ENCODE data around the gene CORIN.
"Not testable (repeated sequence)": the region's sequence is repeated elsewhere in the genome, so short reads cannot be mapped to it uniquely, and the experiment has no call there.

The CORIN gene

DNA sequence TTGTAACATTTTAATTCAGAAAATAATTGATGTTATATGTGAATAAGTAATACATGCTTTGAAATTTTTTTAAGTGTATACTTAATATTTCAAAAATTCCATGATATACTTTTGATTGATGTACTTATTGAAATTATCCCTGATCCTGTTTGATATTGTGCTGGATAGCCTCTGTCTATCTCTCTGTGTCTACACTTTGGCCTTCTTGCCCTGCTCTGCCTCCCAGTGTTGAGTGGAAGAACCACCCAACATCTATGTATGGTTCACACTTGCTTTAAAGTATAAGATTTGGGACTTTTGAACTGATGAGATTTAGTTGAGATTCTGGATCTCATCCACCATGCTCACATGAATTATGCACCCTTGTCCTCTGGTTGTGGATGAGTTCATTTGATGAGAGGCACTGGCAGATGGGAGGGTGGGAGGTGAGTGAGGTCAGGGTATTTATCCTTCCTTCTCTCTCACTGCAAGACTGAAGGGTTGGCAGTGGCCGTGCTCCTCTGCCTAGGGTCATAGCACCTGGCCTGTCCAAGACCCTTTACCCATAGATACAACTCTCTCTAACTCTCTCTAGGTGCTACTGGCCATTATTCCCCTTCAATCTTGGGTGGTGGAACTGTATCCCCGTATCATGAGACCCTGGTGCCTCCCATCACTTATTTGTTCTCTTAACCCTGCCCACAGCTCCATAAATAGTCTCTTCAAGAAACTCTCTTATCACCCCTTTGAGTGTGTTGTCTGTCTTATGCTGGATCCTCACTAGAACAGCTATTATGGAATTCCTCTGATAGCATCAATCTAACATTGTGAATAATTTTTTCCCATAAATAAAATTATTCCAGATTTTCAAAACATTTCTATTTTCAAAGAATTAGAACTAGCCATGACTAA lies 75.2 kb downstream of the CORIN start:
- no peaks in the 10 kb centered on the region for H3K9me3 ChIP-seq (ENCODE audit: insufficient read depth, low read length, severe bottlenecking)

GRCh38 chr4:47753316-47753715 lies 84.6 kb downstream of the CORIN start:
- not testable (repeated sequence) for ATAC-seq (ENCODE audit: insufficient read depth, low read depth)

More for the DNA sequence above, 75.2 kb downstream of the CORIN start:
- Histone ChIP-seq H3K27me3 (ENCODE audit: insufficient read depth, low read length, poor library complexity) (no peaks in the 10 kb centered on the region), H3K4me3 (ENCODE audit: low read depth in 1 of 2, low read length in 2 of 2) (no peak overlapping the region), H2AFZ (ENCODE audit: low read depth, low read length) (no peak overlapping the region), H3K4me2 (ENCODE audit: insufficient read depth, low read length) (no peak overlapping the region), H3K4me1 (ENCODE audit: insufficient read depth, low read length) (no peaks in the 10 kb centered on the region), H4K20me1 (ENCODE audit: insufficient read depth, low read length) (no peaks in the 10 kb centered on the region), H3K79me2 (ENCODE audit: insufficient read depth, low read length) (no peaks in the 10 kb centered on the region), H3K9ac (ENCODE audit: low read depth, low read length) (no peak overlapping the region), H3K27ac (ENCODE audit: low read length) (no peak overlapping the region), H3K36me3 (ENCODE audit: insufficient read depth, low read length) (no peaks in the 10 kb centered on the region)
- no peak for TF ChIP-seq EZH2 (IDR thresholded peaks at IDR 0.05; ENCODE audit: borderline replicate concordance, low read depth, low read length, severe bottlenecking)
- TF ChIP-seq, protein P1, sequence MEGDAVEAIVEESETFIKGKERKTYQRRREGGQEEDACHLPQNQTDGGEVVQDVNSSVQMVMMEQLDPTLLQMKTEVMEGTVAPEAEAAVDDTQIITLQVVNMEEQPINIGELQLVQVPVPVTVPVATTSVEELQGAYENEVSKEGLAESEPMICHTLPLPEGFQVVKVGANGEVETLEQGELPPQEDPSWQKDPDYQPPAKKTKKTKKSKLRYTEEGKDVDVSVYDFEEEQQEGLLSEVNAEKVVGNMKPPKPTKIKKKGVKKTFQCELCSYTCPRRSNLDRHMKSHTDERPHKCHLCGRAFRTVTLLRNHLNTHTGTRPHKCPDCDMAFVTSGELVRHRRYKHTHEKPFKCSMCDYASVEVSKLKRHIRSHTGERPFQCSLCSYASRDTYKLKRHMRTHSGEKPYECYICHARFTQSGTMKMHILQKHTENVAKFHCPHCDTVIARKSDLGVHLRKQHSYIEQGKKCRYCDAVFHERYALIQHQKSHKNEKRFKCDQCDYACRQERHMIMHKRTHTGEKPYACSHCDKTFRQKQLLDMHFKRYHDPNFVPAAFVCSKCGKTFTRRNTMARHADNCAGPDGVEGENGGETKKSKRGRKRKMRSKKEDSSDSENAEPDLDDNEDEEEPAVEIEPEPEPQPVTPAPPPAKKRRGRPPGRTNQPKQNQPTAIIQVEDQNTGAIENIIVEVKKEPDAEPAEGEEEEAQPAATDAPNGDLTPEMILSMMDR (IDR thresholded peaks at IDR 0.05; ENCODE audit: borderline replicate concordance, extremely low read depth, low read length, poor library complexity, severe bottlenecking): no peak
- ATAC-seq (ENCODE audit: insufficient read depth, low read depth): no peak
- DNase-seq: no peak

DNA sequence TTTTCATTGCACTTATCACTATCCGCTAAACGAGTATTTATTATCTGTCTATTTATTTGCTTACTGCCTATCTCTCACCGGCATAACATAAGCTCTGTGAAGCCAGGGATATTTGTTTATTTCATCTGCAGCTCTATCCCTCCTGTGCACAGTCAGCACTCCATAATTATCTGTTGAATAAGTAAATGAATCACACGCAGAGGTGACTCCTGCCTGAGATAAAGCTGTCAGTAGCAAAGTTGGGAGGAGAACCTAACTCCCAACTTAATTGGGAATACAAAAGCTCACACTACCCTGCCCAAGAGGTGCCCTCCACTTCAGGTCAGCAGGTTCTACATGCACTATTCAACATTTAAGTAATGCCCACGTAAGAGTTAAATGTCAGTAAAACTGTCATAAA lies 85.7 kb downstream of the CORIN start:
- H3K9ac ChIP-seq (ENCODE audit: low read depth, low read length): no peak overlapping the region
- no peak overlapping the region for H3K27ac ChIP-seq (ENCODE audit: low read length)
- H3K36me3 ChIP-seq (ENCODE audit: insufficient read depth, low read length): no peaks in the 10 kb centered on the region
- no peak for TF ChIP-seq EZH2 (IDR thresholded peaks at IDR 0.05; ENCODE audit: borderline replicate concordance, low read depth, low read length, severe bottlenecking)
- TF ChIP-seq, protein P1 (IDR thresholded peaks at IDR 0.05; ENCODE audit: borderline replicate concordance, extremely low read depth, low read length, poor library complexity, severe bottlenecking): no peak
- DNase-seq: no peak
- no peaks in the 10 kb centered on the region for H3K4me1 ChIP-seq (ENCODE audit: insufficient read depth, low read length)
- no peak for ATAC-seq (ENCODE audit: insufficient read depth, low read depth)
- peaks cover 3% of the 10 kb centered on the region for H3K27me3 ChIP-seq (ENCODE audit: insufficient read depth, low read length, poor library complexity)
- no peaks in the 10 kb centered on the region for H4K20me1 ChIP-seq (ENCODE audit: insufficient read depth, low read length)
- H2AFZ ChIP-seq (ENCODE audit: low read depth, low read length): no peak overlapping the region
- H3K4me2 ChIP-seq (ENCODE audit: insufficient read depth, low read length): no peak overlapping the region
- no peak overlapping the region for H3K4me3 ChIP-seq (ENCODE audit: low read depth in 1 of 2, low read length in 2 of 2)
- H3K79me2 ChIP-seq (ENCODE audit: insufficient read depth, low read length): no peaks in the 10 kb centered on the region
- no peaks in the 10 kb centered on the region for H3K9me3 ChIP-seq (ENCODE audit: insufficient read depth, low read length, severe bottlenecking)

More at GRCh38 chr4:47753316-47753715, 84.6 kb downstream of the CORIN start:
- H3K4me3 ChIP-seq (ENCODE audit: low read depth in 1 of 2, low read length in 2 of 2); H3K27me3 ChIP-seq (ENCODE audit: insufficient read depth, low read length, poor library complexity); H3K9me3 ChIP-seq (ENCODE audit: insufficient read depth, low read length, severe bottlenecking); H3K27ac ChIP-seq (ENCODE audit: low read length); DNase-seq; H3K79me2 ChIP-seq (ENCODE audit: insufficient read depth, low read length); H3K9ac ChIP-seq (ENCODE audit: low read depth, low read length); H3K4me1 ChIP-seq (ENCODE audit: insufficient read depth, low read length); H2AFZ ChIP-seq (ENCODE audit: low read depth, low read length); H3K36me3 ChIP-seq (ENCODE audit: insufficient read depth, low read length); H4K20me1 ChIP-seq (ENCODE audit: insufficient read depth, low read length); H3K4me2 ChIP-seq (ENCODE audit: insufficient read depth, low read length): not testable (repeated sequence)

DNA sequence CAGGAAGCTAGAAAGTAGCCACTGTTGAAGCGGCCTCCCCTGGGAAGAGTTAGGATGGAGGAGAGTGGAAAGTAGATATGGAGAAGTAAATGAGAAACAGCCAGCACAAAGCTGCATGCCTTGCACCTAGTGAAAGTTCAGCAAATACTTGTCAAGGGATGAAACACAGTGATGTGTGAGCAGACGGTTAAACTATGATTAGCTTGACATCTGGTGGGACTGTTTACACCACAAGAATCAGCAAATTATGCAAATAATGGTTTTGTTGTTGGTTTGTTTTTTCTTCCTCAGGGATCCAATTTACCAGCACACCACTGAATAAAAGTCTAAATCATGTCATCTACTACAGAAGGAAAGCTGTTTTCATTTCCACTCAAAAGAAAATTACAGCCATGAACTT lies 87.1 kb downstream of the CORIN start:
- Histone ChIP-seq H2AFZ (ENCODE audit: low read depth, low read length) (no peak overlapping the region), H4K20me1 (ENCODE audit: insufficient read depth, low read length) (no peaks in the 10 kb centered on the region), H3K27ac (ENCODE audit: low read length) (no peak overlapping the region), H3K79me2 (ENCODE audit: insufficient read depth, low read length) (no peaks in the 10 kb centered on the region), H3K9me3 (ENCODE audit: insufficient read depth, low read length, severe bottlenecking) (no peaks in the 10 kb centered on the region), H3K4me3 (ENCODE audit: low read depth in 1 of 2, low read length in 2 of 2) (no peak overlapping the region), H3K27me3 (ENCODE audit: insufficient read depth, low read length, poor library complexity) (peaks cover 3% of the 10 kb centered on the region), H3K4me1 (ENCODE audit: insufficient read depth, low read length) (no peaks in the 10 kb centered on the region), H3K9ac (ENCODE audit: low read depth, low read length) (no peak overlapping the region), H3K36me3 (ENCODE audit: insufficient read depth, low read length) (no peaks in the 10 kb centered on the region), H3K4me2 (ENCODE audit: insufficient read depth, low read length) (no peak overlapping the region)
- ATAC-seq (ENCODE audit: insufficient read depth, low read depth): no peak
- no peak for TF ChIP-seq EZH2 (IDR thresholded peaks at IDR 0.05; ENCODE audit: borderline replicate concordance, low read depth, low read length, severe bottlenecking)
- TF ChIP-seq, protein P1 (IDR thresholded peaks at IDR 0.05; ENCODE audit: borderline replicate concordance, extremely low read depth, low read length, poor library complexity, severe bottlenecking): no peak
- DNase-seq: no peak

Data from DND-41 (cell line).